DMS153 (cell line): Measurements from ENCODE around the gene BRS3.

Experiments used
- DNase-seq: peaks from one replicate; lab custom pipeline; 2025; lab: John Stamatoyannopoulos, UW

Gene BRS3

GRCh38 chrX:136495043-136495442 lies 7.3 kb downstream of the BRS3 start:
- DNase-seq, result no peak

- DNase-seq, result no peak
Observed at GRCh38 chrX:136496186-136496763, 8.5 kb downstream of the BRS3 start.

- DNase-seq, result peak; percentile 67
Observed at GRCh38 chrX:136496764-136497555, 9.2 kb downstream of the BRS3 start.

- DNase-seq, result no peak
Observed at GRCh38 chrX:136497556-136498052, 9.9 kb downstream of the BRS3 start, which contains the start of gene HTATSF1. TSS of gene HTATSF1 (plus strand) at chrX:136497592. CDS start at chrX:136497685, 93 bp downstream.

- DNase-seq, result no peak
Observed at GRCh38 chrX:136519069-136519468, 31.3 kb downstream of the BRS3 start.

- DNase-seq, result no peak
Observed at GRCh38 chrX:136523770-136524169, 36.0 kb downstream of the BRS3 start.

GRCh38 chrX:136525738-136526606 lies 38.2 kb downstream of the BRS3 start:
- peak; percentile 7 for DNase-seq

- no peak for DNase-seq
Observed at GRCh38 chrX:136528645-136529315, 41.0 kb downstream of the BRS3 start.

- DNase-seq, result no peak
Observed at GRCh38 chrX:136529795-136530194, 42.0 kb downstream of the BRS3 start.

GRCh38 chrX:136531951-136532350 lies 44.2 kb downstream of the BRS3 start, which contains the start of gene VGLL1:
TSS of gene VGLL1 (plus strand) at chrX:136532215. CDS start at chrX:136536021, 3,806 bp downstream.
- no peak for DNase-seq

- no peak for DNase-seq
Observed at GRCh38 chrX:136534131-136534530, 46.4 kb downstream of the BRS3 start.

GRCh38 chrX:136538811-136539210 lies 51.1 kb downstream of the BRS3 start:
- no peak for DNase-seq

GRCh38 chrX:136540226-136540625 lies 52.5 kb downstream of the BRS3 start:
- no peak for DNase-seq

GRCh38 chrX:136541294-136541693 lies 53.5 kb downstream of the BRS3 start:
- no peak for DNase-seq

- DNase-seq, result no peak
Observed at GRCh38 chrX:136542281-136542680, 54.5 kb downstream of the BRS3 start.
